GM19455 (cell line): ENCODE measurements around the gene UGT1A9.

Source experiments
- ATAC-seq: cut with Tn5 transposase; IDR thresholded peaks from one replicate; pipeline ENCODE4 v1.9.1; 2021; ENCODE audit not compliant: unreplicated experiment

UGT1A9 gene

GRCh38 chr2:233758141-233758540 lies 86.4 kb downstream of the UGT1A9 start:
- no peak for ATAC-seq

GRCh38 chr2:233758849-233759248 lies 87.2 kb downstream of the UGT1A9 start:
- no peak for ATAC-seq

- no peak for ATAC-seq
Measured at GRCh38 chr2:233760043-233760442, 88.3 kb downstream of the UGT1A9 start, which contains the start of gene UGT1A1. Gene UGT1A1 (plus strand): TSS chr2:233760270. CDS start chr2:233760288, 18 bp downstream.

GRCh38 chr2:233761040-233761769 lies 89.5 kb downstream of the UGT1A9 start:
- ATAC-seq: no peak

GRCh38 chr2:233764264-233764663 lies 92.6 kb downstream of the UGT1A9 start:
- no peak for ATAC-seq

- ATAC-seq: no peak
Measured at GRCh38 chr2:233764761-233765160, 93.1 kb downstream of the UGT1A9 start.

GRCh38 chr2:233766416-233766815 lies 94.7 kb downstream of the UGT1A9 start:
- ATAC-seq: no peak

- no peak for ATAC-seq
Measured at GRCh38 chr2:233768076-233768475, 96.4 kb downstream of the UGT1A9 start.

- no peak for ATAC-seq
Measured at GRCh38 chr2:233769260-233769659, 97.6 kb downstream of the UGT1A9 start.

GRCh38 chr2:233772153-233772552 lies 100.5 kb downstream of the UGT1A9 start:
- no peak for ATAC-seq

- no peak for ATAC-seq
Measured at GRCh38 chr2:233772583-233772982, 100.9 kb downstream of the UGT1A9 start.

- ATAC-seq: no peak
Measured at GRCh38 chr2:233773854-233774253, 102.2 kb downstream of the UGT1A9 start.

GRCh38 chr2:233775414-233775813 lies 103.7 kb downstream of the UGT1A9 start:
- ATAC-seq: no peak

GRCh38 chr2:233778030-233778429 lies 106.3 kb downstream of the UGT1A9 start, which contains the start of gene MROH2A:
Gene MROH2A (plus strand): TSS chr2:233778330. CDS start chr2:233779359, 1,029 bp downstream.
- ATAC-seq: no peak

- no peak for ATAC-seq
Measured at GRCh38 chr2:233779722-233780121, 108.0 kb downstream of the UGT1A9 start.

GRCh38 chr2:233780771-233781170 lies 109.1 kb downstream of the UGT1A9 start:
- ATAC-seq: no peak

- ATAC-seq: no peak
Measured at GRCh38 chr2:233789554-233789953, 117.9 kb downstream of the UGT1A9 start.

GRCh38 chr2:233791151-233791882 lies 119.6 kb downstream of the UGT1A9 start:
- no peak for ATAC-seq

- ATAC-seq: no peak
Measured at GRCh38 chr2:233791883-233792329, 120.2 kb downstream of the UGT1A9 start.

GRCh38 chr2:233792720-233793119 lies 121.0 kb downstream of the UGT1A9 start:
- no peak for ATAC-seq

- ATAC-seq: no peak
Measured at GRCh38 chr2:233793465-233794127, 121.9 kb downstream of the UGT1A9 start.
